GM03348 (cell line): ENCODE results near the gene TALDO1.

ENCODE experiments used
- DNase-seq: peaks from one replicate; pipeline ENCODE4 v3.0.0; 2012; ENCODE audit warnings: low spot score

The TALDO1 gene

GRCh38 chr11:769887-770641 lies 22.8 kb downstream of the TALDO1 start:
- no peak for DNase-seq

GRCh38 chr11:770642-771616 lies 23.7 kb downstream of the TALDO1 start:
- DNase-seq: no peak

- DNase-seq: no peak
Observed at GRCh38 chr11:771617-772204, 24.4 kb downstream of the TALDO1 start.

- DNase-seq: no peak
Observed at GRCh38 chr11:772429-773390, 25.4 kb downstream of the TALDO1 start.

- no peak for DNase-seq
Observed at GRCh38 chr11:773425-773824, 26.2 kb downstream of the TALDO1 start.

GRCh38 chr11:773830-774229 lies 26.6 kb downstream of the TALDO1 start:
- no peak for DNase-seq

GRCh38 chr11:774873-775592 lies 27.8 kb downstream of the TALDO1 start:
- peak; percentile 53 for DNase-seq

GRCh38 chr11:776263-776560 lies 28.9 kb downstream of the TALDO1 start:
- DNase-seq: no peak

GRCh38 chr11:776561-777287 lies 29.5 kb downstream of the TALDO1 start:
- DNase-seq: no peak

GRCh38 chr11:777288-778255 lies 30.3 kb downstream of the TALDO1 start, which contains the start of gene GATD1:
Gene GATD1, minus strand, starts transcription at chr11:777487. Its CDS starts 25 bp downstream, at chr11:777462.
- DNase-seq: peak; percentile 100

GRCh38 chr11:778976-779954 lies 32.0 kb downstream of the TALDO1 start:
- DNase-seq: no peak

GRCh38 chr11:779955-780532 lies 32.8 kb downstream of the TALDO1 start:
- DNase-seq: no peak

GRCh38 chr11:782264-783174 lies 35.3 kb downstream of the TALDO1 start:
- no peak for DNase-seq

- DNase-seq: peak; percentile 88
Observed at GRCh38 chr11:783581-784015, 36.3 kb downstream of the TALDO1 start.

GRCh38 chr11:786235-787083 lies 39.2 kb downstream of the TALDO1 start:
- no peak for DNase-seq
